SK-N-SH (cell line): Measurements from ENCODE around the gene SBK1. TPM values are rescaled to one million over a fixed set of nuclear protein-coding genes. Genes with fewer than 3 reads are reported as not detected.

Experiments used
- CTCF ChIA-PET: fragments of 300-600, 350-600 bp; formaldehyde crosslinking; extraction: SDS; loops from one replicate; lab custom pipeline; 2021; lab: Yijun Ruan, JAX
- POLR2A ChIA-PET: fragments of 350-600 bp; sonication (Branson Sonifier 250); formaldehyde crosslinking; extraction: SDS; loops from one replicate; lab custom pipeline; 2020; ENCODE audit warnings: antibody characterized with exemption, inconsistent platforms; lab: Yijun Ruan, JAX
- DNase-seq: peaks from one replicate; pipeline ENCODE4 v3.0.0; 2012
- H2AFZ ChIP-seq: fragments of 200-600 bp; sonication (generic); 2 replicates; pipeline ENCODE4 v1.8.1; 2016; ENCODE audit warnings: antibody characterized with exemption, mild to moderate bottlenecking, low read depth
- H3F3A ChIP-seq: fragments of 200-600 bp; sonication (generic); replicated peaks from 2 replicates; pipeline ENCODE3; 2016; ENCODE audit warnings: antibody characterized with exemption, mild to moderate bottlenecking; ENCODE audit not compliant: insufficient read depth
- H3K27ac ChIP-seq, 2 experiments: fragments of 200-500 bp in 1 of 2; fragments of 200-600 bp in 1 of 2; sonication (Bioruptor generic) in 1 of 2; sonication (generic), shearing (Covaris generic) in 1 of 2; 2 replicates each; pipeline versions ENCODE4 v1.5.1 to v1.6.1; 2014 to 2016; ENCODE audit warnings: low read depth in 2 of 2, inconsistent platforms in 1 of 2, low read length in 1 of 2, mild to moderate bottlenecking in 1 of 2, mixed read lengths in 1 of 2
- H3K27me3 ChIP-seq: fragments of 200-600 bp; sonication (generic), shearing (Covaris generic); 2 replicates; pipeline ENCODE4 v1.6.1; 2016; ENCODE audit warnings: mixed run types; ENCODE audit not compliant: insufficient read depth
- H3K36me3 ChIP-seq, 2 experiments: fragments of 200-500 bp in 1 of 2; fragments of 200-600 bp in 1 of 2; sonication (Bioruptor generic) in 1 of 2; sonication (generic) in 1 of 2; replicated peaks in 1 of 2; 2 replicates each; pipeline versions ENCODE3 to v1.5.1; 2014 to 2016; ENCODE audit warnings: low read length in 1 of 2, mild to moderate bottlenecking in 1 of 2; ENCODE audit not compliant: insufficient read depth in 2 of 2, control insufficient read depth in 1 of 2
- H3K4me1 ChIP-seq, 2 experiments: fragments of 200-500 bp in 1 of 2; fragments of 200-600 bp in 1 of 2; sonication (Bioruptor generic) in 1 of 2; sonication (generic), shearing (Covaris generic) in 1 of 2; 2 replicates each; pipeline versions ENCODE4 v1.5.1 to v1.6.1; 2014 to 2016; ENCODE audit warnings: low read depth in 1 of 2, low read length in 1 of 2, mixed run types in 1 of 2; ENCODE audit not compliant: insufficient read depth in 2 of 2, control insufficient read depth in 1 of 2
- H3K4me2 ChIP-seq: fragments of 200-600 bp; sonication (generic), shearing (Covaris generic); 2 replicates; pipeline ENCODE4 v1.6.1; 2017; ENCODE audit warnings: mixed run types
- H3K4me3 ChIP-seq, 2 experiments: fragments of 200-500 bp in 1 of 2; fragments of 200-600 bp in 1 of 2; sonication (Bioruptor generic) in 1 of 2; sonication (generic), shearing (Covaris generic) in 1 of 2; 2 replicates each; pipeline versions ENCODE4 v1.5.1 to v1.8.1; 2014 to 2016; ENCODE audit warnings: low read depth in 2 of 2, inconsistent platforms in 1 of 2, low read length in 1 of 2, mild to moderate bottlenecking in 1 of 2, mixed read lengths in 1 of 2, moderate library complexity in 1 of 2
- H3K79me2 ChIP-seq: fragments of 200-600 bp; sonication (generic); 2 replicates; pipeline ENCODE4 v1.8.1; 2017; ENCODE audit warnings: mild to moderate bottlenecking; ENCODE audit not compliant: insufficient read depth
- H3K9ac ChIP-seq: fragments of 200-600 bp; sonication (generic); 2 replicates; pipeline ENCODE4 v1.6.1; 2017; ENCODE audit warnings: mixed run types
- H3K9me2 ChIP-seq: fragments of 200-600 bp; sonication (generic); 2 replicates; pipeline ENCODE4 v1.6.1; 2017; ENCODE audit warnings: mixed run types
- H3K9me3 ChIP-seq: fragments of 200-600 bp; sonication (generic); 2 replicates; pipeline ENCODE4 v1.6.1; 2017; ENCODE audit warnings: mixed run types, mild to moderate bottlenecking, moderate library complexity
- H4K20me1 ChIP-seq: fragments of 200-600 bp; sonication (generic); 2 replicates; pipeline ENCODE4 v1.6.1; 2017; ENCODE audit warnings: mild to moderate bottlenecking, mixed run types; ENCODE audit not compliant: insufficient read depth
- CTCF ChIP-seq: fragments of 200-600 bp; sonication (generic); IDR thresholded peaks from 2 replicates; pipeline ENCODE4 v1.6.1; 2017; ENCODE audit warnings: antibody characterized with exemption, mild to moderate bottlenecking, moderate library complexity
- ELF1 ChIP-seq: IDR thresholded peaks from 2 replicates; pipeline ENCODE4 v1.4.0; 2012
- EP300 ChIP-seq, 2 experiments: IDR thresholded peaks; 2 replicates each; pipeline versions ENCODE4 v1.4.0 to v1.6.1; 2012; ENCODE audit warnings: borderline replicate concordance in 1 of 2, low read depth in 1 of 2, low read length in 1 of 2
- EZH2phosphoT487 ChIP-seq: fragments of 200-600 bp; sonication (generic); IDR thresholded peaks from 2 replicates; pipeline ENCODE4 v1.6.1; 2017; ENCODE audit warnings: low read depth, mixed run types, mild to moderate bottlenecking, antibody characterized with exemption, moderate library complexity, borderline replicate concordance
- GATA2 ChIP-seq: sonication (generic); formaldehyde crosslinking; IDR thresholded peaks from 2 replicates; pipeline ENCODE4 v1.5.0; 2020; ENCODE audit warnings: mild to moderate bottlenecking, missing genetic modification reagents
- JUND ChIP-seq: IDR thresholded peaks from 2 replicates; pipeline ENCODE4 v1.4.0; 2012
- MEF2A ChIP-seq: IDR thresholded peaks from 2 replicates; pipeline ENCODE4 v1.4.0; 2012; ENCODE audit warnings: low read depth, borderline replicate concordance
- PBX3 ChIP-seq: IDR thresholded peaks from 2 replicates; pipeline ENCODE4; 2012
- POLR2AphosphoS5 ChIP-seq: IDR thresholded peaks from 2 replicates; pipeline ENCODE4 v1.6.1; 2012; ENCODE audit warnings: low read depth, low read length
- RCOR1 ChIP-seq: fragments of 150-350 bp; IDR thresholded peaks from 2 replicates; pipeline ENCODE4 v1.6.1; 2017; ENCODE audit warnings: antibody characterized with exemption, low read length
- RFX5 ChIP-seq: IDR thresholded peaks from 2 replicates; pipeline ENCODE4 v1.6.1; 2012; ENCODE audit warnings: mild to moderate bottlenecking, improper control_type of control experiment, low read length
- TCF12 ChIP-seq: IDR thresholded peaks from 2 replicates; pipeline ENCODE4 v1.4.0; 2012
- USF1 ChIP-seq: IDR thresholded peaks from 2 replicates; pipeline ENCODE4 v1.4.0; 2012; ENCODE audit warnings: low read depth, borderline replicate concordance
- YY1 ChIP-seq: IDR thresholded peaks from 2 replicates; pipeline ENCODE4 v1.4.0; 2012; ENCODE audit warnings: low read depth, mild to moderate bottlenecking
- WGBS: methylation state at CpG from one replicate; pipeline ENCODE4 v1.1.6; 2017; ENCODE audit warnings: low lambda C conversion rate; 5-methylcytosine and 5-hydroxymethylcytosine counted together
- polyA plus RNA-seq, 3 experiments: library from polyadenylated mRNA; depleted of rRNA; stranded (reverse); fragments of >200 nt; gene quantifications; 2 replicates each; pipeline ENCODE4 v1.2.3, GENCODE V29; 2012

SBK1 gene
- polyA plus RNA-seq, 1 of the 3 experiments (the other 2 are of a cell fraction), result 0.36 TPM

GRCh38 chr16:28280881-28281836 lies 11.2 kb upstream of the SBK1 start (continued):
- TF ChIP-seq CTCF (no peak), JUND (no peak), PBX3 (no peak), YY1 (no peak), EP300 (IDR thresholded peaks at IDR 0.05; ENCODE audit: borderline replicate concordance in 1 of 2, low read depth in 1 of 2, low read length in 1 of 2) (no peak), EZH2phosphoT487 (no peak), MEF2A (no peak), RFX5 (no peak)

GRCh38 chr16:28282045-28282444 lies 10.3 kb upstream of the SBK1 start:
- Histone ChIP-seq H3K27me3 (no peaks in the 10 kb centered on the region), H3K4me2 (no peak overlapping the region), H3K36me3 (no peaks in the 10 kb centered on the region), H4K20me1 (no peaks in the 10 kb centered on the region), H2AFZ (no peak overlapping the region), H3K4me3 (no peak overlapping the region), H3K9ac (no peak overlapping the region), H3F3A (no peaks in the 10 kb centered on the region), H3K9me3 (no peaks in the 10 kb centered on the region), H3K27ac (no peak overlapping the region), H3K79me2 (no peaks in the 10 kb centered on the region), H3K4me1 (peaks cover 0 to 17% of the 10 kb centered on the region in 2 experiments; a peak in 1 of 4 replicates), H3K9me2 (no peaks in the 10 kb centered on the region)
- TF ChIP-seq CTCF, result no peak
- TF ChIP-seq POLR2AphosphoS5, result no peak
- no peak for TF ChIP-seq ELF1
- no peak for TF ChIP-seq TCF12
- no peak for TF ChIP-seq MEF2A
- no peak for TF ChIP-seq USF1
- TF ChIP-seq GATA2, result no peak
- TF ChIP-seq RCOR1, result no peak
- WGBS, result 86% methylated on average over 8 of the region's 8 CpGs
- ChIA-PET POLR2A (interaction anchor here (1.1 to 2.4 kb wide), 3 partner anchors 9 to 35 kb away, joined by 5 to 6 read pairs (median 5); no protein-coding TSS in a partner anchor), CTCF (interaction anchor here (1.0 to 15.4 kb wide), 4 partner anchors 9 to 45 kb away, joined by 4 to 302 read pairs (median 4); no protein-coding TSS in a partner anchor)
- DNase-seq, result no peak
